IPS DF 4.7 (cell line): ENCODE data around the gene GTPBP4.
"Not testable (repeated sequence)": the region's sequence is repeated elsewhere in the genome, so short reads cannot be mapped to it uniquely, and the experiment has no call there.

ENCODE experiments used
- DNase-seq: peaks from one replicate; pipeline ENCODE4 v3.0.0-alpha.2; 2013; ENCODE audit warnings: low spot score; ENCODE audit errors: extremely low read depth

GTPBP4 gene

DNA sequence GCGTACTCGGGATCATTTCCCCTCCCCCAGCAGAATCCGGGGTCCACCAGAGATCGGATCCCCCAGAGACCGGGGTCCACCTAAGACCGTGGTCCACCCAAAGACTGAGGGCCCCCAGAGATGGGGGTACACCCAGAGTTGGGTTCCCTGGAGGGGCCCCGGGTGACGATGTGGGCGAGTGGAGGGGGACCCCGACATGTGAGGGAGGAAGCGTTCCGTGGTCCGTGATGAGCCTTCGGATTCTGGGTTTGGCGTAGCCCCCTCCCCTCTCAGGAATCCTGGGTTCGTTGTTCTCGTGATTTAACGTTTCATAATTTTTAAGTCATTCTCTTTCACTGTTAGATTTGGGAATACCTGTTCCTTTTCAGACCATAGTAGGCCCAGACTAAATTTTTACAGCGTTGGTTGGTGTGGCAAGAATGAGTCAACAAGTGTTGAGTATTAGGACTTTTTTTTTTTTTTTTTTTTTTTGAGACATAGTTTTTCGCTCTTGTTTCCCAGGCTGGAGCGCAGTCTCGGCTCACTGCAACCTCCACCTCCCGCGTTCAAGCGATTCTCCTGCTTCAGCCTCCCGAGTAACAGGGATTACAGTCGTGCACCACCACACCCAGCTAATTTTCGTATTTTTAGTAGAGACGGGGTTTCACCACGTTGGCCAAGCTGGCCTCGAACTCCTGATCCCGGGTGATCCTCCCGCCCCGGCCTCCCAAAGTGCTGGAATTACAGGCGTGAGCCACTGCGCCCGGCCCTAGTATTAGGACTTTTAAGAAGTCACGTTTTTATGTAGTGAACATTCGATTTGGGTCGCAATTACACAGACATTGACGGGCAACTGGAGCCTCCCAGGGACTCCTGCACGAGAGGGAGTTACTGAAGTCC is 672 bp downstream of the GTPBP4 start:
- no peak for DNase-seq

DNA sequence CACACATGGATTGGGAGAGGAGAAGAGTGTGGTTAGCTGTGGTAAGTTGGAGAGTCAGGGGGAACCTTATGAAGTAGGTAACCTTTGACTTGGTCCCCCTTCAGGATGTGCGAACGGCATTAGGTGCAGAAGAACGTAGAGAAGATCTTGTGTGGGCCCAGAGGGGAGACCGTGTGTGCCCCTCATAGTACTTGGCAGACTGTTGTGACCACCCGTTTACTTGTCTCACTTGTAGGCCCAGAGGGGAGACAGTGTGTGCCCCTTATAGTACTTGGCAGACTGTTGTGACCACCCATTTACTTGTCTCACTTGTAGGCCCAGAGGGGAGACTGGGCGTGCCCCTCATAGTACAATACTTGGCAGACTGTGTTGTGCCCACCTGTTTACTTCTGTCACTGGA is 2.6 kb downstream of the GTPBP4 start:
- DNase-seq = no peak

DNA sequence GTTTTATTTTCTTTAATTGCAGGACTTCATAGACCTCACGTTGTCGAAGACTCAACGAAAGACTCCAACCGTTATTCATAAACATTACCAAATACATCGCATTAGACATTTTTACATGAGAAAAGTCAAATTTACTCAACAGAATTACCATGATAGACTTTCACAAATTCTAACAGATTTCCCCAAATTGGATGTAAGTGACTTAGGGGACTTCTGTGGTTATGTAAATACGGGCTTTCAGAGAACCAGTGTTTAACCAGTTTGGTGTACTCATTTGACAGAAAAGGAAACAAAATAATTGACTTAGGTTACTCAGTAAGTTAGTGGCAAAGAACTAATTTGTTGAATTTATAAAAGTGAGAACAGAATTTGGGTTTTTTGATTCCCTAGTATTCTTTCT is 4.2 kb downstream of the GTPBP4 start:
- DNase-seq = no peak

- no peak for DNase-seq
These were observed 4.6 kb downstream of the GTPBP4 start for GRCh38 chr10:992871-993270.

DNA sequence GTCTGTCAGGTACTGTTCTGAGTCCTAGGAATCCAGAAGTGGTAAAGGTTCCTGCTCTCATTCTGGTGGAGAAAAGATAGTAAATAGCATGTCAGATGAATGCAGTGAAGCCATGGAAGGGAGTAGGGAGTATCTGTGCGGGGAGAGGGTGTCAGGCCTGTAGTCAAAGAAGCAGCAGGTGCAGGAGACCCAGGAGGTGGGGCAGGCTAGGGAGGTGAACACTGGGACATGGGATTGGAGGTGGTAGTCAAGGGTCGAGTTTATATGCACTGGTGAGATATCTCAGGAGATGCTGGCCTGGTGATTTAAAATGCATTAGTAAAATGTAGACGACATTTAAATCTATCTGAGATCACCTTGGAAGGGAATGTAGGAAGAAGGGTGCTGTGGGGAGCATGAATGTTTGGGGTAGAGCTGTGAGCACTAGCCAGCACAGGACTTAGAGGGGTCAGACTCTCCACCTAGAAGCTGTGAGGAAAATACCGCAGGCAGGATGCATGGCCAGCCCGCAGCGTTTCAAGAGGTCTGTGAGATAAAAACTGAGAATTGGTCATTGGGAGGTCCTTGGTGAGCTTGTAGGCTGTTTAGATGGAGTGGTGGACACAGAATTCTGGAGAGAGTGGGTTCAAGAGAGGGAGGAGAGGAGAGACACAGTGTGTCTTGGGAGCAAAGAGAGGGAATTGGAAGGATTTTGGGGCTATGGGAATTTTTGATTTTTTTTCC is 6.8 kb downstream of the GTPBP4 start:
- no peak for DNase-seq

- no peak for DNase-seq
These were observed 7.3 kb downstream of the GTPBP4 start for GRCh38 chr10:995559-995926.

GRCh38 chr10:996031-996430 is 7.8 kb downstream of the GTPBP4 start:
- DNase-seq = no peak

GRCh38 chr10:997266-998022 is 9.2 kb downstream of the GTPBP4 start:
- no peak for DNase-seq

DNA sequence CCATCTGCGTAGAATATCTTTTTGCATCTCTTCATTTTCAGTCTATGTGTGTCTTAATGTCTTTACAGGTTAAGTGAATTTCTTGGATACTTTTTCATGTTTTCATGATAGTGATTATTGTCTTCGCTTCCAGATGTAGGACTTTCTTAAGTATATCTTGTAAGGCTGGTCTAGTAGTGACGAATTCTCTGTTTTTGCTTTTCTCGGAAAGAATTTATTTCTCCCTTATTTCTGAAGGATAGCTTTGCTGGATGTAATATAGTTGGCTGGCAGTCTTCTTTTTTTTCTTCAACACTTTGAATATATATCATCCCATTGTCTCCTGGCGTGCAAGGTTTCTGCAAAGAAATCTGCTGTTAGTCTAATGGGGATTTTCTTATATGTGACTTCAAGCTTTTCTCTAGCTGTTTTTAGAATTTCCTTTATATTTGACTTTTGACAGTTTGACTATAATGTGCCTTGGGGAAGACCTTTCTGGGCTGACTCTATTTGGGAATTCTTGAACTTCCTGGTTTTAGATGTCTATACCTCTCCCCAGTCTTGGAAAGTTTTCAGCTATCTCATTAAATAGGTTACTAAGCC is 14.3 kb downstream of the GTPBP4 start:
- DNase-seq = no peak

GRCh38 chr10:1003884-1004670 is 15.8 kb downstream of the GTPBP4 start:
- no peak for DNase-seq

GRCh38 chr10:1006573-1006972 is 18.3 kb downstream of the GTPBP4 start:
- no peak for DNase-seq

- no peak for DNase-seq
These were observed 19.3 kb downstream of the GTPBP4 start for GRCh38 chr10:1007583-1007982.

- DNase-seq = no peak
These were observed 20.8 kb downstream of the GTPBP4 start for GRCh38 chr10:1009071-1009494.

DNA sequence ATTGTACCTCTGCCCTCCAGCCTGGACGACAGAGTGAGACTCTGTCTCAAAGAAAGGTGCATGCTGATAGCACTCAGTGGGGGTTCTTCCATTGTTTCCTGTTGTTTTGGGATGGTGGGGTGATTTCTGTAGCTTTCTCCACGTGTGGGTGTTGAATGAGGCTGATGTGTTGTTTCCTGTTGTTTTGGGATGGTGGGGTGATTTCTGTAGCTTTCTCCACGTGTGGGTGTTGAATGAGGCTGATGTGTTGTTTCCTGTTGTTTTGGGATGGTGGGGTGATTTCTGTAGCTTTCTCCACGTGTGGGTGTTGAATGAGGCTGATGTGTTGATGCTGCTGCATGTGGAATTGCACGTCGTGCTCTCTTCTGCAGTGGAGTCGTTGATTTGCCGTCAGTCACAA is 21.7 kb downstream of the GTPBP4 start:
- DNase-seq = not testable (repeated sequence)

- no peak for DNase-seq
These were observed 22.5 kb downstream of the GTPBP4 start for GRCh38 chr10:1010703-1011102.

DNA sequence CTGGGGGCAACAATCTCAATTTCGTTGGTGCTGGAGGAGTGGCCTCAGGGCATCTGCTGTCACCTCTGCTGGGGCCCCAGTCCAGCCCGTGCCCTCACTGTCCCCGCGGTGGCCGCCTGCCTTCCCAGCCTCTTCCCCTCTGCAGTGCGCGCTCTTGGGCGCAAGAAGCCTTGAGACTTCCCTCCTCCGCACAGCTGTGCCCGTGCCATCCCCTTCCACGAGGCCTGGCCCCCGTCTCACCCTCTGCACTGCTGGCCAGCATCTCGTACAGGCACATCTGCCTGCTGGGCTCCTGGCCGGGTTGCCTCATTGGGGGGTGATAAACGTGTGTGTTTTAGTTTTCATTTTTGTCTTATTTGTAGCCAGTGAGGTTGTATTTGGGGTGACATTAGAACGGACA is 23.5 kb downstream of the GTPBP4 start:
- DNase-seq = no peak

DNA sequence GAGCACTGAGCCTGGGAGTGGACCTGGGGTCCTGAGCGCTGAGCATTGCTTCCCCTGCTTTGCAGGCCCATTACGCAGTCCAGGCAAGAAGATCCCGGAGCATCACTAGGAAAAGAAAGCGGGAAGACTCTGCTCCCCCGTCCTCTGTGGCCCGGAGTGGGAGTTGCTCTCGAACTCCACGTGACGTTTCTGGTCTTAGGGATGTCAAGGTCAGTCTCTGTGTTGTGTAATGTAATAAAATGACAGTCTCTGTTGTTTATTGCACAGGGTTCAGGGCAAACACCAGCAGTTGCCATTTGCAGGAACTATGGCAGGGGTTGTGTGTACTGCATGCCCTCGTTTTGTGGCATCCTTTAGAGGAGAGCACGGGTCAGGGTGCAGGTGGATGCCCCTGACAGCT is 27.5 kb downstream of the GTPBP4 start:
- no peak for DNase-seq

- no peak for DNase-seq
These were observed 31.1 kb downstream of the GTPBP4 start for GRCh38 chr10:1019362-1019761.

DNA sequence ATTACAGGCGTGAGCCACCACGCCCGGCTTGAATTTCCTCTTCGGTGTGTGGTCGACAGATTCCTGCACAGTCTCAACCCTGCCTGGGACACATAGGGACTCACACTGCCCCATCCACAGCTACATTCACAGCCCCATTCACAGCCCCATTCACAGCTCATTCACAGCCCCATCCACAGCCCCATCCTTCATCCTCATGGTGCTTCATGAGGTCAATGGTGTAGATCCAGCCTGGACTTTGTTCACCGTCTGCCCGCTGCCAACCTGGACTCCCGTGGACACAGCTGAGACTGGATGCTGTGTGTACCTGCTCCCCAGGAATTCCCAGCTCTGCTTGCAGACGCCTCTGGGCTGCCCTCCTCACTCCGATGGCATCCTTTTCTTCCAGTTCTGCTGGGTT is 32.2 kb downstream of the GTPBP4 start:
- DNase-seq = no peak

DNA sequence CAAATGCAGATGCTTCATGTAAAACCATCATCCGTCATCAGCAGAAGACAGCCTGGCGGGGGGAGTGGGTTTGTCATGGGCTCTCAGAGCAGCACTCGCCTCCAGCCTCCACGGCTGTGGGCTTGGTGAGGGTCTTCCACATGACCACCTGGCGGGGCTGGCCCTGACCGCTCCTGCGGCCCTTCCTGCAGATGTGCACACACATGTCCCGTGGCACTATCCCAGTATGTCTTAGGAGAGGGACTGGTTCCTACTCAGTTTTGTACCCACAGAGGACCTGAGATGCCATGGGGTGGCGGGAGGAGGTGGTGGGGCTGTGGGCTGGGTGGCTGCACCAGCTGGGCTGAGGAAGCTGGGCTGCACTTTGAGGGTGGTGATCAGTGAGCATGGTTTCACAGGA is 32.7 kb downstream of the GTPBP4 start:
- no peak for DNase-seq

DNA sequence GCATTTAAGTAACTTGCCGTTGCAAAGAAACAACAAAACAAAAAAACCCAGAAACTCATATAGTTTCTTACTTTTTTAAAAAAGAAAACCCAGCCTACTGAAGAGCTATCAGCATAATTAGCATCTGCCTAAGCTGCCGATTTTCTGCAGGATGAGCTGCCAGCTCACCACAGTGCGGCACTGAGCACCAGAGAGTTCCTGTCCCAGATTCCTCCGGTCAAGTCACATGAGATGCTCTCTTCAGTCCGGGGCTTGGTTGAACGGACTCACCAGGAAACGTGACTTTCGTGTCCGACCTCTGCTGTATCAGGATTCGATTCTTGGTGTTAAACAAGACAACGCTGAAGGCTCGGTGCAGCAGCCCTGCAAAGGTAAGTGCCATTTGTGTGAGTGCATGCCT is 34.2 kb downstream of the GTPBP4 start:
- no peak for DNase-seq
